Stimulated activated CD8-positive, alpha-beta memory T cell treated with anti-CD3 and anti-CD28 coated beads, Interleukin-2, amount 100 ng/mL, for 48 hours (primary cell): ENCODE data around the gene ALG8.
"Not testable (repeated sequence)": the region's sequence is repeated elsewhere in the genome, so short reads cannot be mapped to it uniquely, and the experiment has no call there.

ENCODE experiments used
- DNase-seq, 2 donors: peaks; one replicate each; pipeline ENCODE4 v3.0.0-alpha.2; 2020; ENCODE audit warnings: low read depth in 2 of 2

ALG8 gene

GRCh38 chr11:78139422-78140391 lies at the start of gene ALG8:
Gene ALG8, minus strand, starts transcription at chr11:78139626. Its CDS starts 38 bp downstream, at chr11:78139588.
- peak; percentile 93 to 97 for DNase-seq

- peak; percentile 86 to 91 for DNase-seq
Measured at GRCh38 chr11:78188286-78189173, 49.1 kb upstream of the ALG8 start, which contains the start of the genes KCTD21 and USP35. Gene KCTD21, minus strand, starts transcription at chr11:78188626. Its CDS starts 14,072 bp downstream, at chr11:78174554. Gene USP35, plus strand, starts transcription at chr11:78188919. Its CDS starts 7,327 bp downstream, at chr11:78196246.

GRCh38 chr11:78187366-78188285 lies 48.2 kb upstream of the ALG8 start:
- peak; percentile 60 to 66 for DNase-seq

- no peak for DNase-seq
Measured at GRCh38 chr11:78181185-78181584, 41.8 kb upstream of the ALG8 start.

- no peak for DNase-seq
Measured at GRCh38 chr11:78180751-78181150, 41.3 kb upstream of the ALG8 start.

- no peak for DNase-seq
Measured at GRCh38 chr11:78179459-78180071, 40.1 kb upstream of the ALG8 start.

- no peak for DNase-seq
Measured at GRCh38 chr11:78177216-78177615, 37.8 kb upstream of the ALG8 start.

- DNase-seq = no peak
Measured at GRCh38 chr11:78176605-78177141, 37.2 kb upstream of the ALG8 start.

- not testable (repeated sequence) for DNase-seq
Measured at GRCh38 chr11:78175862-78176261, 36.4 kb upstream of the ALG8 start.

- no peak for DNase-seq
Measured at GRCh38 chr11:78171951-78172350, 32.5 kb upstream of the ALG8 start.

- no peak for DNase-seq
Measured at GRCh38 chr11:78170874-78171549, 31.6 kb upstream of the ALG8 start.

GRCh38 chr11:78170413-78170812 lies 31.0 kb upstream of the ALG8 start:
- DNase-seq = no peak

- DNase-seq = no peak
Measured at GRCh38 chr11:78168539-78169477, 29.4 kb upstream of the ALG8 start.

GRCh38 chr11:78166855-78167469 lies 27.5 kb upstream of the ALG8 start:
- no peak for DNase-seq

GRCh38 chr11:78164471-78164870 lies 25.0 kb upstream of the ALG8 start:
- DNase-seq = no peak

- DNase-seq = no peak
Measured at GRCh38 chr11:78163828-78164227, 24.4 kb upstream of the ALG8 start.

- no peak for DNase-seq
Measured at GRCh38 chr11:78161962-78162371, 22.5 kb upstream of the ALG8 start.

- no peak for DNase-seq
Measured at GRCh38 chr11:78161346-78161745, 21.9 kb upstream of the ALG8 start.
